HG03135 (cell line): Measurements from ENCODE around the gene CCDC88A.
A peak's percentile ranks its signal among the peaks of the same experiment; 100 is the strongest.
"Not testable (repeated sequence)": the region's sequence is repeated elsewhere in the genome, so short reads cannot be mapped to it uniquely, and the experiment has no call there.

Experiments
- ATAC-seq: cut with Tn5 transposase; IDR thresholded peaks from one replicate; pipeline ENCODE4 v1.9.1; 2021; ENCODE audit warnings: mild to moderate bottlenecking, moderate library complexity; ENCODE audit not compliant: unreplicated experiment

The CCDC88A gene

GRCh38 chr2:55419679-55420438 is at the start of gene CCDC88A:
Gene CCDC88A, minus strand, starts transcription at chr2:55419856. Its CDS starts 777 bp downstream, at chr2:55419079.
- peak; percentile 65 for ATAC-seq

GRCh38 chr2:55461679-55462078 is 42.0 kb upstream of the CCDC88A start:
- ATAC-seq, result no peak

GRCh38 chr2:55460562-55460961 is 40.9 kb upstream of the CCDC88A start:
- no peak for ATAC-seq

GRCh38 chr2:55459714-55460274 is 40.1 kb upstream of the CCDC88A start:
- no peak for ATAC-seq

GRCh38 chr2:55459279-55459678 is 39.6 kb upstream of the CCDC88A start:
- ATAC-seq, result no peak

GRCh38 chr2:55454121-55454520 is 34.5 kb upstream of the CCDC88A start:
- ATAC-seq, result no peak

- ATAC-seq, result no peak
Measured at GRCh38 chr2:55452879-55453278, 33.2 kb upstream of the CCDC88A start.

GRCh38 chr2:55451699-55452098 is 32.0 kb upstream of the CCDC88A start:
- no peak for ATAC-seq

- ATAC-seq, result not testable (repeated sequence)
Measured at GRCh38 chr2:55450014-55450413, 30.4 kb upstream of the CCDC88A start.

- not testable (repeated sequence) for ATAC-seq
Measured at GRCh38 chr2:55442045-55442760, 22.5 kb upstream of the CCDC88A start.

- ATAC-seq, result no peak
Measured at GRCh38 chr2:55441280-55441892, 21.7 kb upstream of the CCDC88A start.

- ATAC-seq, result no peak
Measured at GRCh38 chr2:55439101-55439397, 19.4 kb upstream of the CCDC88A start.

- ATAC-seq, result no peak
Measured at GRCh38 chr2:55438391-55439100, 18.9 kb upstream of the CCDC88A start.

- ATAC-seq, result no peak
Measured at GRCh38 chr2:55437515-55438390, 18.1 kb upstream of the CCDC88A start.

GRCh38 chr2:55431982-55432627 is 12.4 kb upstream of the CCDC88A start:
- no peak for ATAC-seq

- ATAC-seq, result no peak
Measured at GRCh38 chr2:55430211-55430975, 10.7 kb upstream of the CCDC88A start.

- no peak for ATAC-seq
Measured at GRCh38 chr2:55428258-55428657, 8.6 kb upstream of the CCDC88A start.

- no peak for ATAC-seq
Measured at GRCh38 chr2:55425431-55425831, 5.8 kb upstream of the CCDC88A start.
